Right atrium auricular region (tissue), 2 donors: ENCODE data around the gene MMP28. TPM values are rescaled to one million over a fixed set of nuclear protein-coding genes. Genes with fewer than 3 reads are reported as not detected.

Experiments
- DNase-seq: peaks from one replicate; pipeline ENCODE4 v3.0.0-alpha.2; 2019; ENCODE audit warnings: low spot score
- H3K27ac ChIP-seq, 2 donors: fragments of 200-600 bp; sonication (generic); 1 replicate in 1 of 2; 2 replicates in 1 of 2; pipeline ENCODE4 v1.5.1; 2016 to 2019
- H3K27me3 ChIP-seq, 2 donors: fragments of 200-600 bp; sonication (generic); one replicate each; pipeline versions ENCODE4 v1.5.1 to v1.6.0; 2017 to 2019
- H3K36me3 ChIP-seq: fragments of 200-600 bp; sonication (generic); one replicate; pipeline ENCODE4 v1.5.1; 2016
- H3K4me1 ChIP-seq, 2 donors: fragments of 200-600 bp; sonication (generic); one replicate each; pipeline versions ENCODE4 v1.5.1 to v1.6.0; 2017 to 2019
- H3K4me3 ChIP-seq, 2 donors: fragments of 200-600 bp; sonication (generic); 1 replicate in 1 of 2; 2 replicates in 1 of 2; pipeline ENCODE4 v1.5.1; 2017 to 2019; ENCODE audit warnings: mild to moderate bottlenecking in 1 of 2, moderate library complexity in 1 of 2
- H3K9me3 ChIP-seq, 2 donors: fragments of 200-600 bp; sonication (generic); one replicate each; pipeline ENCODE4 v1.5.1; 2019
- total RNA-seq, 2 donors: library from RNA; depleted of rRNA; stranded (reverse); fragments of >200 nt; gene quantifications; one replicate each; pipeline ENCODE4 v1.1.0, GENCODE V29; 2016
- TF ChIP-seq, protein P1 (sequence below), 2 donors: fragments of 200-600 bp; sonication (generic); IDR thresholded peaks; one replicate each; pipeline ENCODE4 v1.5.1; 2019; ENCODE audit warnings: antibody characterized with exemption in 2 of 2

MMP28 gene
- total RNA-seq, 2 donors from 2014 or later, result 10.5 to 14.9 TPM

DNA sequence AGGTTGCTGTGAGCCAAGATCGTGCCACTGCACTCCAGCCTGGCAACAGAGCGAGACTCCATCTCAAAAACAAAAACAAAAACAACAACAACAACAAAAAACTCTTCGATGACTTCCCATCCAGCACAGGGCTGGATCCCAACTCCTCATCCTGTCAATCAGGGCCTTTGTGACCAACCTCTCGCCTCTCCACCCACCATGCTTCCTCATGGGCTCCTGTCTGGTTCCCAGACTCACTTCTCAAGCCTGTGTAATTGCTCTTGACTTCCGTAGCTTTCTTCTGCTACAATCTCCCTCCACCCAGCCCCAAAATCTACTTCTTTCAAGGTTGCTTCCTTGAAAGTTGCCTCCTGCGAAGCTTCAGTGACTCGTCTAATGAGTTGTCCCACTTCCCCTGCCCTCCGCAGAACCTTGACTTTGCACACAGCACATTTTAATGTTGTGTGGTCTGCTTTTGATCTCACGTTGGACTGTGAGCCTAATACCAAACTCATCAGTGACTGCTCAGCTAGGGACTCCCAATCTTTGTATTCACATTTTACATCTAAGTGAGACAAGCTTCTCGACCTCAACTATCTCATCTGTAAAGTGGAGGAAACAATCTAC lies 64.9 kb downstream of the MMP28 start:
- TF ChIP-seq, protein P1, sequence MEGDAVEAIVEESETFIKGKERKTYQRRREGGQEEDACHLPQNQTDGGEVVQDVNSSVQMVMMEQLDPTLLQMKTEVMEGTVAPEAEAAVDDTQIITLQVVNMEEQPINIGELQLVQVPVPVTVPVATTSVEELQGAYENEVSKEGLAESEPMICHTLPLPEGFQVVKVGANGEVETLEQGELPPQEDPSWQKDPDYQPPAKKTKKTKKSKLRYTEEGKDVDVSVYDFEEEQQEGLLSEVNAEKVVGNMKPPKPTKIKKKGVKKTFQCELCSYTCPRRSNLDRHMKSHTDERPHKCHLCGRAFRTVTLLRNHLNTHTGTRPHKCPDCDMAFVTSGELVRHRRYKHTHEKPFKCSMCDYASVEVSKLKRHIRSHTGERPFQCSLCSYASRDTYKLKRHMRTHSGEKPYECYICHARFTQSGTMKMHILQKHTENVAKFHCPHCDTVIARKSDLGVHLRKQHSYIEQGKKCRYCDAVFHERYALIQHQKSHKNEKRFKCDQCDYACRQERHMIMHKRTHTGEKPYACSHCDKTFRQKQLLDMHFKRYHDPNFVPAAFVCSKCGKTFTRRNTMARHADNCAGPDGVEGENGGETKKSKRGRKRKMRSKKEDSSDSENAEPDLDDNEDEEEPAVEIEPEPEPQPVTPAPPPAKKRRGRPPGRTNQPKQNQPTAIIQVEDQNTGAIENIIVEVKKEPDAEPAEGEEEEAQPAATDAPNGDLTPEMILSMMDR (IDR thresholded peaks at IDR 0.05), result no peak
- Histone ChIP-seq H3K4me3 (no peak overlapping the region), H3K27ac (no peak overlapping the region), H3K36me3 (peaks cover 3% of the 10 kb centered on the region), H3K27me3 (no peaks in the 10 kb centered on the region), H3K9me3 (no peaks in the 10 kb centered on the region), H3K4me1 (peaks cover 0 to 34% of the 10 kb centered on the region in 2 donors)
- no peak for DNase-seq

DNA sequence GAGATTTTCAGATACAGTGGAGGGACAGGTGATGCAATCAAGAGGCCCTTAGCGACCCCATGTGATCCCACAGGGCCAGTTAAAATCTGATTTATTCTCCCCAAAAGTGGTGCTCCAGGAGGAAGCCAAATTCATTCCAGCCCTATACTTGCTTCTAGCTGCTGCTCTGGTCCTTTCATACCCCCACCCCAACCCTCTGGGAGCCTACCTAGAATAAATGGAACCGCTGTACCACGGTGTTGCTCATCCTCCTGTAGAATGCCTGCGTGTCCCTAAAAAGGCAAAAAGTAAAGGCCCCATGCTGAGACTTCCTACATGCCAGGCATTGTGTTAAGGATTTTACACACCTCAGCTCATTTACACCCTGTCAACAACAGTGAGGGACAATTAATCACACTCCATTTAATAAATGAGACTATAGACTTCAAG lies 66.0 kb downstream of the MMP28 start:
- Histone ChIP-seq H3K36me3 (peaks cover 14% of the 10 kb centered on the region), H3K27ac (no peak overlapping the region), H3K9me3 (no peaks in the 10 kb centered on the region), H3K4me3 (no peak overlapping the region), H3K27me3 (no peaks in the 10 kb centered on the region), H3K4me1 (peaks cover 0 to 34% of the 10 kb centered on the region in 2 donors)
- no peak for DNase-seq
- TF ChIP-seq, protein P1 (IDR thresholded peaks at IDR 0.05), result no peak

DNA sequence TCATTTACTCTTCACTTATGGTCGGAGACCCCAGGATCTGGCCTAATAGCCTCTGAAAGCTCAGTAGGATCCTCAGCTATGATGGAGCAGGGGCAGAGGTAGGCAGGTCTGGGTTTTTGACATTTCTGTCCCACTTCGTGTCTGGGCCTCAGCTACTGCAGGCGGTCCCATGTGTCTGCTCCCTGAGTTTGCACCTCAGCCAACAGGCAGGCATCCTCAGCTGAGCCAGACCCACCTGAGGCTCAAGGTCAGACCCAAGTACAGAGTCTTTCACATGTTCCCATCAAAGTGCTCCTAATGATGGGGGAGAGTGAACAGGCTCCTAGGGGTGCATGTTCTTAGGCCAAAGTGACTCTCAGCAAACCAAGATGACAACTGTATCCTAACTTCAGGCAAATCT lies 66.9 kb downstream of the MMP28 start:
- Histone ChIP-seq H3K9me3 (no peaks in the 10 kb centered on the region), H3K27ac (no peak overlapping the region), H3K4me3 (no peak overlapping the region), H3K27me3 (no peaks in the 10 kb centered on the region), H3K4me1 (peaks cover 0 to 34% of the 10 kb centered on the region in 2 donors), H3K36me3 (peaks cover 23% of the 10 kb centered on the region)
- TF ChIP-seq, protein P1 (IDR thresholded peaks at IDR 0.05), result no peak
- DNase-seq, result peak; percentile 49

DNA sequence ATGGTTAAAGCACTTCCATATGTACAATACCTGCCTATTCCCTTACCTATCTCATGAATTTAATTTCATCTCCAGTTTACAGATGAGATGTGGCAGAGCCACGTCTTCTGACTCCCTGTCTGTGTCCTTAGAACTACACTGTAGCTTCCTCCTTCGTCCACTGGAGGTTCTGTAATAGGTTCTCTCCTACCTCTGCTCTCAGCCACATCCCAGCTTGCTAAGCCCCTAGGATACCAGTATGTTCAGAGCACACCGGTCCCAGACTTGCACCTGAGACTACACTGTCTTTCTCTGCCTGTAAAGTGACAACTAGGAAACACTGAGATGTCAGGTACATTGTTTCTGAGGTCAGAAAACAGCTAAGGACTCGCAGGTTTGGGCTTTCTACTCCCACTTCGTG lies 67.8 kb downstream of the MMP28 start:
- Histone ChIP-seq H3K27ac (no peak overlapping the region), H3K9me3 (no peaks in the 10 kb centered on the region), H3K4me3 (no peak overlapping the region), H3K4me1 (peaks cover 0 to 34% of the 10 kb centered on the region in 2 donors), H3K27me3 (no peaks in the 10 kb centered on the region), H3K36me3 (peaks cover 31% of the 10 kb centered on the region)
- DNase-seq, result no peak
- TF ChIP-seq, protein P1 (IDR thresholded peaks at IDR 0.05), result no peak

DNA sequence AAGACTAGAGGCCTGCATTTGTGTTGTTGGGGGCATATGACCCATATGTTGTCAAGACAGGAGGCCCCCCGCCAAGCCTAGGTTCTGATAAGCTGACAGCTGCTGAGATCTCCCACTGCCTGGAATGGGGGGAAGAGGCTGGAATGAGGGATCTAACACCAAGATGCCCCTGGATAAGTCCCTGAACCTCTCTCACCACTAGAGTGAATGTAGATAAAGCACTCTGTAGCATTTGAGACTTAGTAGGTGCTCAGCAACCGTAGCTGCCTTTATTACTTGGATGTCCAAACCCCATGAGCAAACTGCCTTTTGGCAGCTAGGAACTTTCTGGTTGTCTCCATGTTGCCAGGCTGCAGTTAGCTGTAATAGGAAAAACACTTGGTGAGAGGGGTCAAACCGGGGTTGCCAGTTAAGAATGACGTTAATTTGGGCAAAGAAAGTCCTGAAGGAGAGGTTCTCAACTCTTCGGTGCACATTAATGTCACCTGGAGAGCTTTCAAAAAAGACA lies 68.4 kb downstream of the MMP28 start:
- Histone ChIP-seq H3K4me3 (no peak overlapping the region), H3K4me1 (peaks cover 0 to 34% of the 10 kb centered on the region in 2 donors), H3K27me3 (no peaks in the 10 kb centered on the region), H3K9me3 (no peaks in the 10 kb centered on the region), H3K36me3 (peaks cover 31% of the 10 kb centered on the region), H3K27ac (peak overlapping the region; percentile 0 to 47)
- TF ChIP-seq, protein P1 (IDR thresholded peaks at IDR 0.05), result no peak
- DNase-seq, result no peak
